Keratinocyte (primary cell): ENCODE results near the gene HPSE.

Source experiments
- CTCF ChIP-seq, 3 experiments: IDR thresholded peaks in 1 of 3; conservative IDR thresholded peaks in 1 of 3; optimal IDR thresholded peaks in 1 of 3; 2 replicates in 2 of 3; 3 replicates in 1 of 3; pipeline versions ENCODE3 to v1.5.1; 2011; ENCODE audit warnings: low read length in 3 of 3, mild to moderate bottlenecking in 3 of 3, moderate library complexity in 2 of 3, control low read depth in 1 of 3, inconsistent platforms in 1 of 3; ENCODE audit not compliant: insufficient read depth in 2 of 3; ENCODE audit errors: extremely low read depth in 1 of 3
- EZH2 ChIP-seq: IDR thresholded peaks from one replicate; pipeline ENCODE4 v1.6.1; 2012; ENCODE audit warnings: inconsistent platforms, mild to moderate bottlenecking, low read length, moderate library complexity

- TF ChIP-seq CTCF (optimal IDR thresholded peaks at IDR 0.05 in 1 of 3, IDR thresholded peaks at IDR 0.05 in 1 of 3, conservative IDR thresholded peaks at IDR 0.05 in 1 of 3; ENCODE audit: extremely low read depth in 1 of 3, insufficient read depth in 2 of 3, low read length in 3 of 3) = no peak
- TF ChIP-seq EZH2 = no peak
Measured at GRCh38 chr4:83326546-83326945, 8.1 kb downstream of the HPSE start.
